Measurements from ENCODE around the gene NUDT2.
"Not testable (repeated sequence)": the region's sequence is repeated elsewhere in the genome, so short reads cannot be mapped to it uniquely, and the experiment has no call there.

The NUDT2 gene

GRCh38 chr9:34328987-34329832 lies at the start of gene NUDT2, which contains the start of gene KIF24:
TSS of gene NUDT2 (plus strand) at chr9:34329569. CDS start at chr9:34339040, 9,471 bp downstream.
TSS of gene KIF24 (minus strand) at chr9:34329268. CDS start at chr9:34311346, 17,922 bp downstream.
- DNase-seq (ENCODE audit: low read depth, low spot score), result peak; percentile 99

GRCh38 chr9:34282096-34282495 lies 47.3 kb upstream of the NUDT2 start:
- no peak for DNase-seq (ENCODE audit: low read depth, low spot score)

- DNase-seq (ENCODE audit: low read depth, low spot score), result no peak
Measured at GRCh38 chr9:34289159-34289558, 40.2 kb upstream of the NUDT2 start.

- no peak for DNase-seq (ENCODE audit: low read depth, low spot score)
Measured at GRCh38 chr9:34291023-34291422, 38.3 kb upstream of the NUDT2 start.

- DNase-seq (ENCODE audit: low read depth, low spot score), result no peak
Measured at GRCh38 chr9:34291423-34291822, 37.9 kb upstream of the NUDT2 start.

- no peak for DNase-seq (ENCODE audit: low read depth, low spot score)
Measured at GRCh38 chr9:34292552-34292951, 36.8 kb upstream of the NUDT2 start.

- DNase-seq (ENCODE audit: low read depth, low spot score), result not testable (repeated sequence)
Measured at GRCh38 chr9:34301064-34301463, 28.3 kb upstream of the NUDT2 start.

GRCh38 chr9:34308316-34308715 lies 21.1 kb upstream of the NUDT2 start:
- DNase-seq (ENCODE audit: low read depth, low spot score), result not testable (repeated sequence)

- DNase-seq (ENCODE audit: low read depth, low spot score), result no peak
Measured at GRCh38 chr9:34310215-34310614, 19.2 kb upstream of the NUDT2 start.

GRCh38 chr9:34311499-34312185 lies 17.7 kb upstream of the NUDT2 start:
- no peak for DNase-seq (ENCODE audit: low read depth, low spot score)

GRCh38 chr9:34317436-34317835 lies 11.9 kb upstream of the NUDT2 start:
- no peak for DNase-seq (ENCODE audit: low read depth, low spot score)

- no peak for DNase-seq (ENCODE audit: low read depth, low spot score)
Measured at GRCh38 chr9:34318163-34318790, 11.1 kb upstream of the NUDT2 start.

GRCh38 chr9:34321451-34321850 lies 7.9 kb upstream of the NUDT2 start:
- DNase-seq (ENCODE audit: low read depth, low spot score), result no peak

- DNase-seq (ENCODE audit: low read depth, low spot score), result no peak
Measured at GRCh38 chr9:34322899-34323591, 6.3 kb upstream of the NUDT2 start.

- DNase-seq (ENCODE audit: low read depth, low spot score), result no peak
Measured at GRCh38 chr9:34326690-34327089, 2.7 kb upstream of the NUDT2 start.

- DNase-seq (ENCODE audit: low read depth, low spot score), result no peak
Measured at GRCh38 chr9:34328500-34328986, 826 bp upstream of the NUDT2 start.

- no peak for DNase-seq (ENCODE audit: low read depth, low spot score)
Measured at GRCh38 chr9:34331196-34331595, 1.8 kb downstream of the NUDT2 start.

GRCh38 chr9:34332076-34332964 lies 3.0 kb downstream of the NUDT2 start:
- DNase-seq (ENCODE audit: low read depth, low spot score), result no peak

- DNase-seq (ENCODE audit: low read depth, low spot score), result no peak
Measured at GRCh38 chr9:34333836-34334235, 4.5 kb downstream of the NUDT2 start.

GRCh38 chr9:34334337-34334824 lies 5.0 kb downstream of the NUDT2 start:
- DNase-seq (ENCODE audit: low read depth, low spot score), result no peak
